Measurements from ENCODE around the gene MTERF4. TPM values are rescaled to one million over a fixed set of nuclear protein-coding genes. Genes with fewer than 3 reads are reported as not detected.

MTERF4 gene
- total RNA-seq (2022; extraction: Qiagen RNA extraction; ENCODE audit: low read depth) = 25.1 to 33.1 TPM (median 26.4 TPM) in 5 replicates

GRCh38 chr2:241102239-241102803 is at the start of gene MTERF4:
TSS of gene MTERF4 (minus strand) at chr2:241102287. CDS start at chr2:241102273, 14 bp downstream.

GRCh38 chr2:241149925-241150659 is 48.0 kb upstream of the MTERF4 start, which contains the start of gene PPP1R7:
TSS of gene PPP1R7 (plus strand) at chr2:241150467. CDS start at chr2:241150496, 29 bp downstream.

GRCh38 chr2:241148891-241149674 is 47.0 kb upstream of the MTERF4 start, which contains the start of gene PASK:
TSS of gene PASK (minus strand) at chr2:241149472. CDS start at chr2:241143032, 6,440 bp downstream.

Other genes with a start within 250 kb of the MTERF4 start
- gene AGXT, start 233.5 kb downstream of the MTERF4 start, total RNA-seq (2022; extraction: Qiagen RNA extraction; ENCODE audit: low read depth) = 0.05 TPM in 1 of 5 replicates, not detected in the others
- 0.03 to 0.17 TPM (median 0.15 TPM) in 3 of 5 replicates, not detected in the others for gene MAB21L4, start 206.1 kb downstream of the MTERF4 start, total RNA-seq (2022; extraction: Qiagen RNA extraction; ENCODE audit: low read depth)
- not detected in 5 replicates for gene CROCC2, start 196.0 kb downstream of the MTERF4 start, total RNA-seq (2022; extraction: Qiagen RNA extraction; ENCODE audit: low read depth)
- 0.42 to 0.72 TPM (median 0.58 TPM) in 5 replicates for gene SNED1, start 103.7 kb downstream of the MTERF4 start, total RNA-seq (2022; extraction: Qiagen RNA extraction; ENCODE audit: low read depth)
- 8.0 to 9.9 TPM (median 9.2 TPM) in 5 replicates for gene PASK, start 47.2 kb upstream of the MTERF4 start, total RNA-seq (2022; extraction: Qiagen RNA extraction; ENCODE audit: low read depth)
- gene PPP1R7, start 48.2 kb upstream of the MTERF4 start, total RNA-seq (2022; extraction: Qiagen RNA extraction; ENCODE audit: low read depth) = 58.3 to 73.5 TPM (median 61.4 TPM) in 5 replicates
- 1.4 to 2.5 TPM (median 2.1 TPM) in 5 replicates for gene ANO7, start 86.4 kb upstream of the MTERF4 start, total RNA-seq (2022; extraction: Qiagen RNA extraction; ENCODE audit: low read depth)
- 260 to 289 TPM (median 272 TPM) in 5 replicates for gene HDLBP, start 213.4 kb upstream of the MTERF4 start, total RNA-seq (2022; extraction: Qiagen RNA extraction; ENCODE audit: low read depth)
- gene SEPTIN2, start 213.6 kb upstream of the MTERF4 start, total RNA-seq (2022; extraction: Qiagen RNA extraction; ENCODE audit: low read depth) = 247 to 307 TPM (median 275 TPM) in 5 replicates

All from A549 treated with CpdA at 1 μM for 4 hours (cell line).